ENCODE results near the gene TRIOBP. TPM values are rescaled to one million over a fixed set of nuclear protein-coding genes. Genes with fewer than 3 reads are reported as not detected.

Gene TRIOBP
- total RNA-seq, 1 experiment from 2014 or later, result 170 TPM

- Histone ChIP-seq H3K79me2 (ENCODE audit: low read depth) (no peaks in the 10 kb centered on the region), H3K9me2 (ENCODE audit: insufficient read depth) (no peaks in the 10 kb centered on the region), H4K20me1 (ENCODE audit: insufficient read depth) (no peaks in the 10 kb centered on the region), H3K27ac (peak within 1 kb of the TSS; percentile 69), H3K4me2 (peak within 1 kb of the TSS; percentile 88), H3K4me3 (peak within 1 kb of the TSS; percentile 56), H3K4me1 (replicated peaks; ENCODE audit: insufficient read depth) (peaks cover 46% of the 10 kb centered on the region), H3K27me3 (ENCODE audit: insufficient read depth, low read depth) (no peaks in the 10 kb centered on the region), H3K9me3 (ENCODE audit: insufficient read depth, low read depth) (no peaks in the 10 kb centered on the region), H3K36me3 (ENCODE audit: low read depth) (no peaks in the 10 kb centered on the region), H3F3A (ENCODE audit: insufficient read depth, low read depth) (peaks cover 43% of the 10 kb centered on the region), H2AFZ (peak within 1 kb of the TSS; percentile 49; the same call in 1 of the 2 replicates)
- peak; percentile 93 to 97 for DNase-seq
- TF ChIP-seq, protein P1, sequence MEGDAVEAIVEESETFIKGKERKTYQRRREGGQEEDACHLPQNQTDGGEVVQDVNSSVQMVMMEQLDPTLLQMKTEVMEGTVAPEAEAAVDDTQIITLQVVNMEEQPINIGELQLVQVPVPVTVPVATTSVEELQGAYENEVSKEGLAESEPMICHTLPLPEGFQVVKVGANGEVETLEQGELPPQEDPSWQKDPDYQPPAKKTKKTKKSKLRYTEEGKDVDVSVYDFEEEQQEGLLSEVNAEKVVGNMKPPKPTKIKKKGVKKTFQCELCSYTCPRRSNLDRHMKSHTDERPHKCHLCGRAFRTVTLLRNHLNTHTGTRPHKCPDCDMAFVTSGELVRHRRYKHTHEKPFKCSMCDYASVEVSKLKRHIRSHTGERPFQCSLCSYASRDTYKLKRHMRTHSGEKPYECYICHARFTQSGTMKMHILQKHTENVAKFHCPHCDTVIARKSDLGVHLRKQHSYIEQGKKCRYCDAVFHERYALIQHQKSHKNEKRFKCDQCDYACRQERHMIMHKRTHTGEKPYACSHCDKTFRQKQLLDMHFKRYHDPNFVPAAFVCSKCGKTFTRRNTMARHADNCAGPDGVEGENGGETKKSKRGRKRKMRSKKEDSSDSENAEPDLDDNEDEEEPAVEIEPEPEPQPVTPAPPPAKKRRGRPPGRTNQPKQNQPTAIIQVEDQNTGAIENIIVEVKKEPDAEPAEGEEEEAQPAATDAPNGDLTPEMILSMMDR (conservative IDR thresholded peaks at IDR 0.05), result no peak
- TF ChIP-seq EZH2 (IDR thresholded peaks at IDR 0.05; ENCODE audit: low read depth), result no peak
- ChIA-PET CTCF (interaction anchor here (0.6 to 1.5 kb wide), 4 partner anchors 32 to 177 kb away, joined by 3 to 17 read pairs (median 4); no protein-coding TSS in a partner anchor), POLR2A (ENCODE audit: unreplicated experiment) (interaction anchor here (0.5 to 0.9 kb wide), 14 partner anchors 9 to 1534 kb away, joined by 3 to 51 read pairs (median 5); partner anchors contain the start of genes ANKRD54, EIF3L and GGA1)
- intact Hi-C loops (cut with micrococcal nuclease; ENCODE audit: unreplicated experiment), result loop anchor here (10.0 kb wide), 1 partner anchor 130 kb away; no protein-coding TSS in a partner anchor
- no TSS peak for BruUV-seq (replicated peaks)
These were observed 21.6 kb upstream of the TRIOBP start, which contains the start of gene LGALS1 for GRCh38 chr22:37674951-37675929. LGALS1 (plus strand) TSS chr22:37675636; CDS start chr22:37675703, 67 bp downstream.

DNA sequence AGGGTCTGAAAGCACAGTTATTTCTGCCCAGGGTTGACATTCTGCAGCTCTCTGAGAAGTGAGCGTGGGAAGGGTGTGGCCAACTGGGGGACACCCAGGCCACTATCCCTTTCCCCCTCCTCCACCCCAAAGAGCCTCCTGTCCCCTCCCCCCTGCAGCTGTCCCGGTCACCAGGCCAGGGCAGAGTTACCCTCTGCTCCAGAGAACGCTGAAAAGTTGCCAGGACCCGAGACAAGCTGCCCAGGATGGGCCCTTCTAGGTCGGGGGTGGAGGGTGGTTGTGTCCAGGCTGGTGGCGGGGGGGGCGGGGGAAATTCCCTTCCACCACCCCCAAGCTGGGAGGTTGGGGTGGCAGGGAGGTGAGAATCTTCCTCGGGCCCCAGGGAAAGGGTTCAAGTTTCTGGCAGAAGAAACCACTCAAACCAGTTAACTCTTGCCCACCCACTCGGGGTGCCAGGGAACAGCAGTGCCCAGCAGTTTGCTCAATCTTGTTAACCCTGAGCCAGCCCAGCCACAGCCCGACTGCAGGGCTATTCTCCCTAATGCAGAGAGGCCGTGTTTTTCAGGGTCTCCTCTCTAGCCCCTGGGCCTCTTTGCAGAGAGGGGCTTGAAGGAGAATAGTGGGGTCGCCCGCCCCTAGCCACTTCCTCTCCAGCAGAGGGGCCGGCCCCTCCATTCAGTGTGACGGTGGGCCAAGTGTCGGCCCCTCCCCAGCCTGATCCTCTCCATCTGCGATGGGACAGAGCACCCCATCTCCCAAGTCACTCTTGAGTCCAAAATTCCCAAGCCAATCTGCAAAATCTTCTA is 20.7 kb upstream of the TRIOBP start:
- Histone ChIP-seq H3K36me3 (ENCODE audit: low read depth) (no peaks in the 10 kb centered on the region), H3K4me3 (peak overlapping the region; percentile 56), H2AFZ (peak overlapping the region; percentile 49; the same call in 1 of the 2 replicates), H3F3A (ENCODE audit: insufficient read depth, low read depth) (peaks cover 47% of the 10 kb centered on the region), H3K79me2 (ENCODE audit: low read depth) (no peaks in the 10 kb centered on the region), H3K4me2 (peak overlapping the region; percentile 88), H3K4me1 (replicated peaks; ENCODE audit: insufficient read depth) (peaks cover 48% of the 10 kb centered on the region), H4K20me1 (ENCODE audit: insufficient read depth) (no peaks in the 10 kb centered on the region), H3K27ac (peak overlapping the region; percentile 69), H3K9me3 (ENCODE audit: insufficient read depth, low read depth) (no peaks in the 10 kb centered on the region), H3K27me3 (ENCODE audit: insufficient read depth, low read depth) (no peaks in the 10 kb centered on the region), H3K9me2 (ENCODE audit: insufficient read depth) (no peaks in the 10 kb centered on the region)
- POLR2A ChIA-PET (ENCODE audit: unreplicated experiment), result interaction anchor here (0.6 to 1.0 kb wide), 5 partner anchors 10 to 77 kb away, joined by 3 to 24 read pairs (median 5); partner anchors contain the start of gene NOL12
- intact Hi-C loops (cut with micrococcal nuclease; ENCODE audit: unreplicated experiment), result loop anchor here (10.0 kb wide), 1 partner anchor 131 kb away; no protein-coding TSS in a partner anchor
- TSS peak; percentile 58 for BruUV-seq (replicated peaks)
- TF ChIP-seq, protein P1 (conservative IDR thresholded peaks at IDR 0.05), result no peak
- TF ChIP-seq EZH2 (IDR thresholded peaks at IDR 0.05; ENCODE audit: low read depth), result no peak
- CTCF ChIA-PET, result interaction anchor here (0.6 to 1.5 kb wide), 3 partner anchors 33 to 176 kb away, joined by 3 to 17 read pairs (median 4); no protein-coding TSS in a partner anchor
- DNase-seq, result peak; percentile 71 to 76

All from PC-9 (cell line).